K562 (cell line): Measurements from ENCODE around the gene LRP6. TPM values are rescaled to one million over a fixed set of nuclear protein-coding genes. Genes with fewer than 3 reads are reported as not detected.

Experiments used
- ATAC-seq: fragments of 200-7000 bp; cut with Tn5 transposase; 3 replicates; pipeline ENCODE4 v1.9.1; 2020; ENCODE audit warnings: moderate library complexity
- BruUV-seq: library from RNA; stranded (reverse); fragments of 400-500 nt; replicated peaks from 2 replicates; lab custom pipeline; 2021; lab: Mats Ljungman, UMichigan
- CTCF ChIA-PET: fragments of 300-600 bp; formaldehyde crosslinking; extraction: SDS; loops from one replicate; lab custom pipeline; 2021; ENCODE audit warnings: low intra/inter-chr PET ratio; lab: Yijun Ruan, JAX
- POLR2A ChIA-PET: fragments of 300-600, 350-650 bp; sonication (Branson Sonifier 250); formaldehyde crosslinking; extraction: SDS; loops from one replicate; lab custom pipeline; 2021; ENCODE audit warnings: antibody characterized with exemption, inconsistent platforms; lab: Yijun Ruan, JAX
- DNase-seq, 4 experiments: peaks; one replicate each; pipeline versions ENCODE4 v3.0.0 to v3.0.0-alpha.2; 2011 to 2018; ENCODE audit warnings: low spot score in 3 of 4, mixed read lengths in 3 of 4; ENCODE audit errors: extremely low read depth in 1 of 4
- FAIRE-seq: peaks from 2 replicates; lab custom pipeline; 2011; peaks lifted over from hg19 to GRCh38; lab: Jason Lieb, UNC
- H2AFZ ChIP-seq: 2 replicates; pipeline ENCODE4 v1.6.0; 2011; ENCODE audit warnings: low read depth, low read length, control low read depth, inconsistent platforms
- H3K27ac ChIP-seq: fragments of 200-600 bp; 3 replicates; pipeline ENCODE4 v1.8.0; 2011; ENCODE audit warnings: low read depth, mild to moderate bottlenecking, control low read depth, inconsistent platforms, low read length, moderate library complexity, mixed read lengths; ENCODE audit errors: extremely low read depth
- H3K27me3 ChIP-seq, 2 experiments: fragments of 300-600 bp in 1 of 2; 2 replicates in 1 of 2; 3 replicates in 1 of 2; pipeline versions ENCODE4 v1.6.0 to v1.8.0; 2011; ENCODE audit warnings: inconsistent platforms in 2 of 2, low read length in 2 of 2, mild to moderate bottlenecking in 1 of 2, mixed read lengths in 1 of 2, moderate library complexity in 1 of 2; ENCODE audit not compliant: control insufficient read depth in 2 of 2, insufficient read depth in 2 of 2
- H3K36me3 ChIP-seq: fragments of 300-600 bp; 3 replicates; pipeline ENCODE4 v1.8.0; 2011; ENCODE audit warnings: mild to moderate bottlenecking, low read length, inconsistent platforms; ENCODE audit not compliant: control insufficient read depth, insufficient read depth
- H3K4me1 ChIP-seq, 2 experiments: fragments of 200-600 bp in 1 of 2; replicated peaks in 1 of 2; 2 replicates in 1 of 2; 3 replicates in 1 of 2; pipeline versions ENCODE4 v1.5.1 to v1.8.0; 2011; ENCODE audit warnings: inconsistent platforms in 2 of 2, low read length in 2 of 2, mild to moderate bottlenecking in 1 of 2, mixed read lengths in 1 of 2, moderate library complexity in 1 of 2; ENCODE audit not compliant: control insufficient read depth in 2 of 2, insufficient read depth in 2 of 2
- H3K4me2 ChIP-seq: 2 replicates; pipeline ENCODE4 v1.6.1; 2011; ENCODE audit warnings: low read length, control low read depth, inconsistent platforms, mixed read lengths; ENCODE audit not compliant: insufficient read depth
- H3K4me3 ChIP-seq: fragments of 200-600 bp; sonication (generic), shearing (Covaris generic); 2 replicates; pipeline ENCODE4 v1.5.1; 2016; ENCODE audit warnings: control low read depth, inconsistent platforms
- H3K79me2 ChIP-seq: fragments of 200-600 bp; 3 replicates; pipeline ENCODE4 v1.8.0; 2011; ENCODE audit warnings: low read length, inconsistent platforms; ENCODE audit not compliant: control insufficient read depth, insufficient read depth
- H3K9ac ChIP-seq, 2 experiments: 2 replicates each; pipeline versions ENCODE4 v1.6.0 to v1.6.1; 2011; ENCODE audit warnings: low read depth in 2 of 2, low read length in 2 of 2, control low read depth in 1 of 2, inconsistent platforms in 1 of 2, mild to moderate bottlenecking in 1 of 2, mixed read lengths in 1 of 2; ENCODE audit not compliant: insufficient read depth in 1 of 2
- H3K9me1 ChIP-seq: one replicate; pipeline ENCODE4 v1.6.0; 2011; ENCODE audit warnings: inconsistent platforms, mild to moderate bottlenecking, low read length, moderate library complexity; ENCODE audit not compliant: control insufficient read depth, insufficient read depth
- H3K9me3 ChIP-seq: replicated peaks from 2 replicates; pipeline ENCODE4 v1.5.1; 2011; ENCODE audit warnings: low read depth, low read length, inconsistent platforms; ENCODE audit not compliant: control insufficient read depth, insufficient read depth
- H4K20me1 ChIP-seq: replicated peaks from 2 replicates; pipeline ENCODE4 v1.6.1; 2011; ENCODE audit warnings: low read length, inconsistent platforms, mixed read lengths; ENCODE audit not compliant: control insufficient read depth, insufficient read depth
- MTA1 ChIP-seq: fragments of 450-650 bp; IDR thresholded peaks from 2 replicates; pipeline ENCODE4 v1.6.1; 2017; ENCODE audit warnings: borderline replicate concordance
- NELFE ChIP-seq: IDR thresholded peaks from 2 replicates; pipeline ENCODE4 v1.6.1; 2011; ENCODE audit warnings: mild to moderate bottlenecking; ENCODE audit not compliant: insufficient read depth, insufficient read length
- NFE2L1 ChIP-seq: fragments of 450-650 bp; IDR thresholded peaks from 2 replicates; pipeline ENCODE4 v1.6.1; 2016; ENCODE audit warnings: missing genetic modification characterization, low read depth, mild to moderate bottlenecking, missing compliant biosample characterization, moderate library complexity, borderline replicate concordance
- NR2C1 ChIP-seq, 2 experiments: fragments of 450-650 bp; IDR thresholded peaks; 2 replicates each; pipeline ENCODE4 v1.6.1; 2017; ENCODE audit warnings: mild to moderate bottlenecking in 2 of 2, antibody characterized with exemption in 1 of 2, inconsistent platforms in 1 of 2, missing compliant biosample characterization in 1 of 2, missing genetic modification characterization in 1 of 2
- NR2C2 ChIP-seq, 2 experiments: fragments of 200-800 bp in 1 of 2; sonication (Bioruptor generic) in 1 of 2; sonication (generic) in 1 of 2; formaldehyde crosslinking in 1 of 2; IDR thresholded peaks; 2 replicates each; pipeline versions ENCODE4 v1.6.1 to v1.8.0; 2016 to 2022; ENCODE audit warnings: mild to moderate bottlenecking in 1 of 2, missing compliant biosample characterization in 1 of 2, missing genetic modification characterization in 1 of 2, missing genetic modification reagents in 1 of 2
- RBFOX2 ChIP-seq: fragments of 200-400 bp; formaldehyde crosslinking; IDR thresholded peaks from 2 replicates; pipeline ENCODE4 v1.6.1; 2017; ENCODE audit warnings: low read depth, mild to moderate bottlenecking, low read length, moderate library complexity
- ZBED1 ChIP-seq: IDR thresholded peaks from 2 replicates; pipeline ENCODE4 v1.6.1; 2014
- WGBS: fragments of 100-300 bp; shearing (Covaris generic); methylation state at CpG from one replicate; pipeline ENCODE4 v1.1.6; 2016; ENCODE audit warnings: low coverage, mixed read lengths; ENCODE audit not compliant: insufficient coverage; ENCODE audit errors: missing lambda C conversion rate; 5-methylcytosine and 5-hydroxymethylcytosine counted together
- in situ Hi-C: fragments of 300-500 bp; cut with MboI; formaldehyde crosslinking; loops from 4 replicates; pipeline ENCODE4 v1.15.0; 2018; ENCODE audit warnings: inconsistent platforms, mixed read lengths
- intact Hi-C: fragments of 100-400 bp; cut with micrococcal nuclease; formaldehyde crosslinking; loops from 2 replicates; pipeline ENCODE4 v1.14.2; 2022
- polyA plus RNA-seq, 8 experiments: library from polyadenylated mRNA; depleted of rRNA in 4 of 8; stranded (reverse) in 5 of 8; unstranded in 3 of 8; fragments of >200 nt; fragmentation: Nextera tagmentation in 2 of 8; fragmentation: Illumina TruSeq in 1 of 8; extraction: Ambion mirVana in 2 of 8; extraction: Trizol in 1 of 8; gene quantifications; 2 replicates each; pipeline versions ENCODE4 v1.2.1 to v1.2.3, GENCODE V29; 2011 to 2014; ENCODE audit warnings: inconsistent platforms in 1 of 8, missing spikeins in 1 of 8
- total RNA-seq, 7 experiments: library from RNA; depleted of rRNA in 6 of 7; stranded (reverse); fragments of >200 nt in 6 of 7; fragmentation: Illumina TruSeq in 2 of 7; extraction: Trizol in 2 of 7; gene quantifications; 2 replicates each; pipeline versions ENCODE4 v1.2.1 to v1.2.3, GENCODE V29; 2011 to 2021; ENCODE audit warnings: low replicate concordance in 1 of 7
- TF ChIP-seq, protein P1 (sequence below): sonication (generic); IDR thresholded peaks from 2 replicates; pipeline ENCODE4 v1.6.1; 2016

The LRP6 gene
- total and polyA plus RNA-seq, 9 of the 15 experiments (the other 6 are each of a cell fraction or from before 2014, with no cell fraction given): 3.0 to 17.0 (median 10.8) TPM

DNA sequence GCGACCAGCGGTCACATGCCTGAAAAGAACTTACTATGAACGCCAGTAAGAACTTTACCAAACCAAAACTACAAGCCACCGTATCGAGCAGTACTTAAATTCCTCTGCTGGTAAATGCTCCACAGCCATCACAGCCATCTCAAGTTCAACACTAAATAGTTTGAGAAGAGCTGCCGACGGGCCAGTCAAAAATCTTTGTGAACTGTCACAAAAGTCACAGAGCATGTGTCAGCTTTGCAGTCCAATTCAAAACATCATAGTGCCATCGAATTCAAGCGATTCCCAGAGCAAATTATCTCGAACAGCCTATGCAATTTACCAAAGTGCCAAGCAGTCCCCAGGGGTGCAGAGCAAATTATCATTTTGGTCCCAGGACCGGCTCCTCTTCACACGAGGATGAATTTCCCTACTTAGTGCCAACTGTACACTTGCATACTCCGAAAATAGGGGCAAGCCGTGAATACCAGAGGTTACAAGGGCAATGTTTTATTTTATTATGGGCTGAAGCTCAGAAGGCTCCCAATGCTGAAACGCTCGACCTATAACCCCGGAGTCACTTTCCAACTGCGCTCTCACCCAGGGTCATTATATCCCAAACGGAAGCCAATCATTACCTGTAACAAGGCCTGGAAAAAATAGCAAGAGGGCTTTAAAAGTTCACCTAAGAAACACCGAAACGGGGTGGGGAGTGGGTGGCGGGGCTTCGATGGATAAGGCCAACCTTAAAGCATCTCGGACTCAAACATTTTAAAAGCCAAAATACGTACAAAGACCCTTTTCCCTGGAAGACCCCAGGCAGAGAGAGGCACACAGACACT lies 1.1 kb downstream of the LRP6 start:
- Histone ChIP-seq H3K4me2 (peak overlapping the region; percentile 90), H3K27ac (peak overlapping the region; percentile 97), H3K36me3 (no peaks in the 10 kb centered on the region), H3K9me3 (no peaks in the 10 kb centered on the region; the same call in 1 of the 2 replicates), H3K4me1 (peaks cover 0 to 5% of the 10 kb centered on the region in 2 experiments; a peak in 3 of 5 replicates), H3K9ac (peak overlapping the region; percentile 91 to 100), H3K79me2 (peaks cover 54% of the 10 kb centered on the region), H3K27me3 (no peaks in the 10 kb centered on the region), H3K9me1 (no peaks in the 10 kb centered on the region), H2AFZ (peak overlapping the region; percentile 30; the same call in 1 of the 2 replicates), H4K20me1 (no peaks in the 10 kb centered on the region; the same call in 1 of the 2 replicates), H3K4me3 (peak overlapping the region; percentile 81)
- CTCF ChIA-PET: no interaction called here
- DNase-seq (peak in 2 of 4 experiments; percentile 11 to 44), FAIRE-seq (peak; percentile 60), ATAC-seq (peak; percentile 27)
- TSS peak; percentile 44 for BruUV-seq
- POLR2A ChIA-PET: interaction anchor here (0.5 to 1.6 kb wide), 7 partner anchors 10 to 76 kb away, joined by 3 to 5 read pairs (median 3); no protein-coding TSS in a partner anchor
- in situ Hi-C loops (no loop called here), intact Hi-C loops (loop anchor here (10.0 kb wide), 1 partner anchor 71 kb away; no protein-coding TSS in a partner anchor)
- WGBS: under 1% methylated on average over 22 of the region's 25 CpGs
- TF ChIP-seq ZBED1: no peak
- TF ChIP-seq NFE2L1 (tag): no peak
- TF ChIP-seq NELFE: no peak
- TF ChIP-seq, protein P1, sequence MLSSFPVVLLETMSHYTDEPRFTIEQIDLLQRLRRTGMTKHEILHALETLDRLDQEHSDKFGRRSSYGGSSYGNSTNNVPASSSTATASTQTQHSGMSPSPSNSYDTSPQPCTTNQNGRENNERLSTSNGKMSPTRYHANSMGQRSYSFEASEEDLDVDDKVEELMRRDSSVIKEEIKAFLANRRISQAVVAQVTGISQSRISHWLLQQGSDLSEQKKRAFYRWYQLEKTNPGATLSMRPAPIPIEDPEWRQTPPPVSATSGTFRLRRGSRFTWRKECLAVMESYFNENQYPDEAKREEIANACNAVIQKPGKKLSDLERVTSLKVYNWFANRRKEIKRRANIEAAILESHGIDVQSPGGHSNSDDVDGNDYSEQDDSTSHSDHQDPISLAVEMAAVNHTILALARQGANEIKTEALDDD: peak; percentile 45; the same call in 1 of the 2 replicates
- peak; percentile 65 for TF ChIP-seq NR2C1 (IDR thresholded peaks at IDR 0.05)
- peak; percentile 63 for TF ChIP-seq NR2C1 (tag; IDR thresholded peaks at IDR 0.05)
- TF ChIP-seq RBFOX2: no peak
- no peak for TF ChIP-seq MTA1
- TF ChIP-seq NR2C2 (CRISPR knock-in tag; IDR thresholded peaks at IDR 0.05): no peak
- TF ChIP-seq NR2C2 (tag; IDR thresholded peaks at IDR 0.05): peak; percentile 62
